Neuronal stem cell (in vitro differentiated cells): ENCODE data around the gene ARF1.

Source experiments
- DNase-seq: peaks from one replicate; pipeline ENCODE4 v3.0.0-alpha.2; 2013; ENCODE audit warnings: low spot score
- H2AFZ ChIP-seq: one replicate; pipeline ENCODE4 v1.6.1; 2013; ENCODE audit warnings: mild to moderate bottlenecking, low read length, inconsistent platforms
- H2AK5ac ChIP-seq: 2 replicates; pipeline ENCODE4 v1.6.1; 2013; ENCODE audit warnings: low read depth, mild to moderate bottlenecking, inconsistent platforms, low read length, moderate library complexity, mixed read lengths
- H2BK120ac ChIP-seq: 2 replicates; pipeline ENCODE4 v1.6.1; 2013; ENCODE audit warnings: low read depth, mild to moderate bottlenecking, inconsistent platforms, low read length, moderate library complexity, mixed read lengths
- H2BK12ac ChIP-seq: one replicate; pipeline ENCODE4 v1.6.1; 2013; ENCODE audit warnings: low read length, inconsistent platforms
- H2BK15ac ChIP-seq: 2 replicates; pipeline ENCODE4 v1.6.1; 2013; ENCODE audit warnings: mild to moderate bottlenecking, low read length, inconsistent platforms, mixed read lengths
- H2BK5ac ChIP-seq: one replicate; pipeline ENCODE4 v1.6.1; 2013; ENCODE audit warnings: inconsistent platforms, mild to moderate bottlenecking, low read length, moderate library complexity
- H3K14ac ChIP-seq: one replicate; pipeline ENCODE4 v1.6.1; 2013; ENCODE audit warnings: low read length, inconsistent platforms
- H3K18ac ChIP-seq: 2 replicates; pipeline ENCODE4 v1.6.1; 2013; ENCODE audit warnings: low read length, inconsistent platforms
- H3K23ac ChIP-seq: 2 replicates; pipeline ENCODE4 v1.6.1; 2013; ENCODE audit warnings: low read depth, mild to moderate bottlenecking, mixed read lengths, low read length, inconsistent platforms; ENCODE audit not compliant: poor library complexity
- H3K27ac ChIP-seq: replicated peaks from 3 replicates; pipeline ENCODE4 v1.5.1; 2013; ENCODE audit warnings: low read length, inconsistent platforms
- H3K27me3 ChIP-seq, 3 experiments: 2 replicates each; pipeline ENCODE4 v1.6.1; 2013; ENCODE audit warnings: low read length in 3 of 3, mild to moderate bottlenecking in 2 of 3, inconsistent platforms in 1 of 3, low read depth in 1 of 3, mixed read lengths in 1 of 3, moderate library complexity in 1 of 3; ENCODE audit not compliant: control insufficient read depth in 3 of 3, insufficient read depth in 3 of 3
- H3K36me3 ChIP-seq, 2 donors: replicated peaks in 1 of 2; 2 replicates each; pipeline ENCODE4 v1.6.1; 2013; ENCODE audit warnings: low read length in 2 of 2; ENCODE audit not compliant: control insufficient read depth in 2 of 2, insufficient read depth in 2 of 2
- H3K4ac ChIP-seq: 2 replicates; pipeline ENCODE4 v1.6.1; 2013; ENCODE audit warnings: inconsistent platforms, mild to moderate bottlenecking, low read length, moderate library complexity
- H3K4me1 ChIP-seq, 2 donors: 1 replicate in 1 of 2; 2 replicates in 1 of 2; pipeline ENCODE4 v1.6.1; 2013; ENCODE audit warnings: low read length in 2 of 2, low read depth in 1 of 2; ENCODE audit not compliant: control insufficient read depth in 2 of 2, insufficient read depth in 1 of 2
- H3K4me2 ChIP-seq: one replicate; pipeline ENCODE4 v1.6.1; 2013; ENCODE audit warnings: mild to moderate bottlenecking, low read length, inconsistent platforms; ENCODE audit not compliant: insufficient read depth, poor library complexity, severe bottlenecking
- H3K4me3 ChIP-seq, 2 donors: 2 replicates each; pipeline ENCODE4 v1.5.1; 2013; ENCODE audit warnings: low read length in 2 of 2, mild to moderate bottlenecking in 2 of 2, inconsistent platforms in 1 of 2, moderate library complexity in 1 of 2
- H3K79me1 ChIP-seq: one replicate; pipeline ENCODE4 v1.6.1; 2013; ENCODE audit warnings: low read depth, mild to moderate bottlenecking, inconsistent platforms, low read length, moderate library complexity
- H3K9ac ChIP-seq: one replicate; pipeline ENCODE4 v1.6.1; 2013; ENCODE audit warnings: mild to moderate bottlenecking, low read depth, low read length, inconsistent platforms; ENCODE audit not compliant: poor library complexity
- H3K9me3 ChIP-seq, 2 donors: replicated peaks in 1 of 2; 2 replicates each; pipeline versions ENCODE3 to v1.6.1; 2013; ENCODE audit warnings: low read length in 2 of 2, mild to moderate bottlenecking in 2 of 2, inconsistent platforms in 1 of 2, low read depth in 1 of 2, mixed read lengths in 1 of 2, moderate library complexity in 1 of 2; ENCODE audit not compliant: control insufficient read depth in 2 of 2, insufficient read depth in 1 of 2
- H4K8ac ChIP-seq: one replicate; pipeline ENCODE4 v1.6.1; 2013; ENCODE audit warnings: low read depth, mild to moderate bottlenecking, inconsistent platforms, low read length, moderate library complexity
- H4K91ac ChIP-seq: one replicate; pipeline ENCODE4 v1.6.1; 2013; ENCODE audit warnings: low read length, low read depth, mild to moderate bottlenecking, inconsistent platforms; ENCODE audit not compliant: poor library complexity
- WGBS, 2 donors: extraction: QIAGEN DNeasy Blood & Tissue Kit; methylation state at CpG; one replicate each; pipeline ENCODE4 v1.1.7; 2013; ENCODE audit warnings: missing lambda C conversion rate in 2 of 2, mixed read lengths in 1 of 2; ENCODE audit not compliant: insufficient read length in 2 of 2, insufficient replicate concordance in 1 of 2; ENCODE audit errors: extremely low coverage in 2 of 2; 5-methylcytosine and 5-hydroxymethylcytosine counted together

ARF1 gene

DNA sequence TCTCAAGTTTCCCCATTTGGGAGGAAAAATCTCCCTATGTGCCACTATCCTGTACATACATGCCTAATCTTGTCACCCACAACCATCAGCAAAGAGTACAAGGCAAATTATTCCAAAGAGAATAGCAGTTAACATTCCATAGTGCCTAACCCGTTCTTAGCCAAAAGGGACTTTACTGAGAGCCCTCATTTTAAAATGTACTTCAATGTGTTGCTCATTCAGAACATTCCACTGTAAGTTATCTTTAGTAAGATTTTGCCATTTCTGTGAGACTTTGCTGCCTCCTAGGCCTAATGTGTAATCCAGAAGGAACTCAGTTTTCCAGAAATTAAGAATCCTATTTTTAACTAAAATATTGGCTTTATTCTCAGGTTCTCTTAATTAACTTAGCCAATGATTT is 37.8 kb downstream of the ARF1 start:
- Histone ChIP-seq H3K9ac (no peak overlapping the region), H2BK12ac (no peak overlapping the region), H2AK5ac (no peak overlapping the region), H3K14ac (no peak overlapping the region), H3K27me3 (peaks cover 0 to 3% (median 2%) of the 10 kb centered on the region in 3 experiments), H2AFZ (no peak overlapping the region), H3K18ac (no peak overlapping the region), H4K8ac (no peak overlapping the region), H2BK5ac (no peak overlapping the region), H3K27ac (no peak overlapping the region), H3K4ac (no peak overlapping the region), H3K9me3 (peaks cover 2 to 3% of the 10 kb centered on the region in 2 donors), H4K91ac (no peak overlapping the region), H3K36me3 (no peaks in the 10 kb centered on the region), H3K23ac (no peak overlapping the region), H3K4me3 (no peak overlapping the region), H3K79me1 (no peaks in the 10 kb centered on the region), H2BK120ac (no peak overlapping the region), H2BK15ac (no peak overlapping the region), H3K4me1 (peaks cover 0 to under 1% of the 10 kb centered on the region in 2 donors), H3K4me2 (no peak overlapping the region)
- DNase-seq: no peak
- WGBS, 2 donors: no CpG with 5 or more reads among the region's 1 CpG

GRCh38 chr1:228120857-228121489 is 38.5 kb downstream of the ARF1 start:
- Histone ChIP-seq H3K23ac (no peak overlapping the region), H2BK120ac (no peak overlapping the region), H3K27me3 (peaks cover 0 to 3% (median 2%) of the 10 kb centered on the region in 3 experiments), H2BK15ac (no peak overlapping the region), H3K79me1 (no peaks in the 10 kb centered on the region), H3K36me3 (no peaks in the 10 kb centered on the region), H3K27ac (no peak overlapping the region), H3K9me3 (peaks cover 2 to 3% of the 10 kb centered on the region in 2 donors), H2BK12ac (no peak overlapping the region), H2BK5ac (no peak overlapping the region), H3K14ac (no peak overlapping the region), H3K4ac (no peak overlapping the region), H2AK5ac (no peak overlapping the region), H2AFZ (no peak overlapping the region), H3K4me2 (no peak overlapping the region), H4K8ac (no peak overlapping the region), H3K4me3 (no peak overlapping the region), H3K4me1 (peaks cover 0 to 3% of the 10 kb centered on the region in 2 donors), H3K9ac (no peak overlapping the region), H4K91ac (no peak overlapping the region), H3K18ac (no peak overlapping the region)
- WGBS, 2 donors: no CpG with 5 or more reads among the region's 5 CpGs
- DNase-seq: no peak

GRCh38 chr1:228122921-228123441 is 40.5 kb downstream of the ARF1 start:
- WGBS, 2 donors: no CpG with 5 or more reads among the region's 1 CpG
- no peak overlapping the region for H3K4me2 ChIP-seq
- no peak overlapping the region for H3K4ac ChIP-seq
- no peak overlapping the region for H3K27ac ChIP-seq
- H3K23ac ChIP-seq: no peak overlapping the region
- H3K9ac ChIP-seq: no peak overlapping the region
- H3K14ac ChIP-seq: no peak overlapping the region
- peaks cover 0 to 3% (median 2%) of the 10 kb centered on the region in 3 experiments for H3K27me3 ChIP-seq
- H3K18ac ChIP-seq: no peak overlapping the region
- H3K4me1 ChIP-seq: peaks cover 0 to 3% of the 10 kb centered on the region in 2 donors
- H3K79me1 ChIP-seq: no peaks in the 10 kb centered on the region
- H2AFZ ChIP-seq: no peak overlapping the region
- no peak overlapping the region for H2BK5ac ChIP-seq
- no peak overlapping the region for H2BK120ac ChIP-seq
- no peak overlapping the region for H3K4me3 ChIP-seq
- H3K9me3 ChIP-seq: peaks cover 2 to 3% of the 10 kb centered on the region in 2 donors
- H4K91ac ChIP-seq: no peak overlapping the region
- H2BK15ac ChIP-seq: no peak overlapping the region
- H2AK5ac ChIP-seq: no peak overlapping the region
- no peak for DNase-seq
- no peak overlapping the region for H2BK12ac ChIP-seq
- no peak overlapping the region for H4K8ac ChIP-seq
- no peaks in the 10 kb centered on the region for H3K36me3 ChIP-seq

GRCh38 chr1:228123505-228123904 is 41.0 kb downstream of the ARF1 start:
- Histone ChIP-seq H2BK15ac (no peak overlapping the region), H4K8ac (no peak overlapping the region), H3K23ac (no peak overlapping the region), H3K14ac (no peak overlapping the region), H2BK5ac (no peak overlapping the region), H3K27me3 (peaks cover 0 to 3% (median 2%) of the 10 kb centered on the region in 3 experiments), H3K18ac (no peak overlapping the region), H2BK12ac (no peak overlapping the region), H3K4me2 (no peak overlapping the region), H3K9ac (no peak overlapping the region), H2BK120ac (no peak overlapping the region), H3K36me3 (no peaks in the 10 kb centered on the region), H2AFZ (no peak overlapping the region), H3K4me1 (peaks cover 0 to 3% of the 10 kb centered on the region in 2 donors), H3K4ac (no peak overlapping the region), H4K91ac (no peak overlapping the region), H2AK5ac (no peak overlapping the region), H3K79me1 (no peaks in the 10 kb centered on the region), H3K9me3 (peaks cover 2 to 3% of the 10 kb centered on the region in 2 donors), H3K27ac (no peak overlapping the region), H3K4me3 (no peak overlapping the region)
- no CpG with 5 or more reads among the region's 2 CpGs for WGBS, 2 donors
- no peak for DNase-seq
